GM21529 (cell line): Measurements from ENCODE around the gene PRRC1.

Experiments used
- ATAC-seq: cut with Tn5 transposase; IDR thresholded peaks from one replicate; pipeline ENCODE4 v1.9.1; 2021; ENCODE audit not compliant: unreplicated experiment

Gene PRRC1

GRCh38 chr5:127574852-127575679, 57.6 kb downstream of the PRRC1 start:
- ATAC-seq: no peak

GRCh38 chr5:127577458-127577857, 60.0 kb downstream of the PRRC1 start:
- ATAC-seq: peak; percentile 38

GRCh38 chr5:127580731-127581130, 63.3 kb downstream of the PRRC1 start:
- peak; percentile 48 for ATAC-seq

DNA sequence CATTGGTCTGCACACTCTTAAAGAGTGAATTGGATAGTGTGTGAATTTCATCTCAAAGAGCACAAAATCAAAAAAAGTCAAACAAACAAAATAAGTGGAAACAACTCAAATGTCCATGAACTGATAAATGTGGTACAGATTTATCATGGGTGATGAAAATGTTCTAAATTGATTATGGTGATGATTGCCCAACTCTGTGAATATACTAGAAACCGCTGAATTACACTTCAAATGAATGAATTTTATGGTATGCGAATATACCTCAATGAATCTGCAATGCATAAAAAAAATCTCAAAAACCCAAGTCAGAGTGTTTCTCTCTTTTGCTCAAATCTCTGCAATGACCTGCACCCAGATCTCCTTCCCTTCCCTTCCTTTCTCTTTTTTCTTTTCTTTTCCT, 64.0 kb downstream of the PRRC1 start:
- no peak for ATAC-seq

GRCh38 chr5:127582773-127583370, 65.4 kb downstream of the PRRC1 start:
- ATAC-seq: no peak

DNA sequence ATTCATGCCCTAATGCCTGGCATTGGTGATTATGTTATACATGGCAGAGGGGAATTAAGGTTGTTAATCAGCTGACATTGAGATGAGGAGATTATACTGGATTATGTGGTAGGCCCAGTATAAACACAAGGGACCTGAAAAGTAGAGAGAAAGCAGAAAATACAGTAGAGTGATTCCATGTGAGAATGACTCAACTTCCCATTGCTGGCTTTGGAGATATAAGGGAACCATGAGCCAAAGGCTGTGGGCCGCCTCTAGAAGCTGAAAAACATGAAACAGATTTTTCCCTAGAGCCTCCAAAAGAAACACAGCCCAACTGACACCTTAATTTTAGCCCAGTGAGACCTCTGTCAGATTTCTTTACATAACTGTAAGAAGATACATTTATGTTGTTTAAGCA, 66.4 kb downstream of the PRRC1 start:
- ATAC-seq: no peak

DNA sequence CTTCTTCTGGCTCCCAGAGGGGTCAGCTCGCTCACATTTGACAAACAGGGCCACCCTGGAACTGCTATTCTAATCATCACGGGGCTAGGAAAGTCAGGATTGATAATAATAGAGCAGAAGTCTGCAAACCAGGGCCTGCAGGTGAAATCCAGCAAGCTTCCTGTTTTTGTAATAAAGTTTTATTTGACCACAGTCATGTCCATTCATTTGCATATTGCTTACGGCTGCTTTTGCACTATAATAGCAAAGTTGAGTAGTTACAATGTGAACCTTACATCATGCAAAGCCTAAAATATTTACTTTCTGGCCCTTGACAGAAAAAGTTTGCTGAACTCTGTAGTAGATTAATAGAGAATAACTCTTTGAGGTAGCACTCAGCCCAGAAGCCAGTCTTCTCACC, 68.2 kb downstream of the PRRC1 start:
- ATAC-seq: peak; percentile 26

DNA sequence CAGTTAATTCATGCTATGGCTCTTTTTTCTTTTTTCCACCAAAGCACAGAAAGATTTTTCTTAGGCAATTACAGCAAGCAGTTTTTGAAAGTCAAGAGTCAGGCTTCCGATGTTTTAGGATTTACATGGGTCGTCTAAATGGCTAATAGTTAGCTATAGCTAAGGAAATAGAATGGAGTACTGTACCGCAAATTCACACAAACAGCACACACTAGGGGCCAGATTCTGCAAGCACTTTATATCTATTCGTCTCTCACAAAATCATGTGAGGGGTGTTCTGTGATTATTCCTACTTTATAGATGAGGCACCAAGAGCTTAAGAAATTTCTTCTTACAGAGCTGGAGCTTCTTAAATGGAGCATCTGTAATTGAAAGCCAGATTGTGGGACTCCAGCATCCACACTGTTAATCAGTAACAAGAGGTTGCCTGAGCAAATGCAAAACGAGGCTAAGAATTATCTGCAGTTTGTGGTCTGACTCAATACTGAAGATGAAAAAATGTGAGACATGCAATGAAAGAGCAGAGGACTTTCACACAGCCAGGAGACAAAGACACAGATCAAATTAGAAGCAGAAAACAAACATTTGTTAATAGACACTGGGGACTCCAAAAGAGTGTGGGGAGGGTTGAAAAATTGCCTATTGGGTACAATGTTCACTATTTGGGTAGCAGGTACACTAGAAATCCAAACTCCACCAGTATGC, 68.8 kb downstream of the PRRC1 start:
- peak; percentile 69 for ATAC-seq

DNA sequence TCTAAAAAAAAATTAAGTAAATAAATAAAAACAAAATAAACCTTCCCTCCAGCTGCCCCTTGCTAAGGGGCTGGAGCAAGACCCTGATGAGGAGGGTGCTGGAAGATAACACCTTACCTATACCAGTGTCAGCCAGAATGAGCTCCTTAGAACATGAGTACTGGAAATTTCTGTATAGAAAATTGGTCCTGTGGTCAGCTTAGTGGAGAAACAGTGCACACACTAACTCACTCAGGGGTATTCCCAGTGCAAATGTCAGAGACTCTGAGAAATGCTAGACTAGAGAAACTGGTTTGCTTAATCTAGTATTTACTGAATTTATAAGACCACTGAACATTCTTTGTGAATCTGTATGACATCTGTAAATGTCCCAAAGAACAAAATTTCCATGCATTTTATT, 69.4 kb downstream of the PRRC1 start:
- peak; percentile 49 for ATAC-seq

DNA sequence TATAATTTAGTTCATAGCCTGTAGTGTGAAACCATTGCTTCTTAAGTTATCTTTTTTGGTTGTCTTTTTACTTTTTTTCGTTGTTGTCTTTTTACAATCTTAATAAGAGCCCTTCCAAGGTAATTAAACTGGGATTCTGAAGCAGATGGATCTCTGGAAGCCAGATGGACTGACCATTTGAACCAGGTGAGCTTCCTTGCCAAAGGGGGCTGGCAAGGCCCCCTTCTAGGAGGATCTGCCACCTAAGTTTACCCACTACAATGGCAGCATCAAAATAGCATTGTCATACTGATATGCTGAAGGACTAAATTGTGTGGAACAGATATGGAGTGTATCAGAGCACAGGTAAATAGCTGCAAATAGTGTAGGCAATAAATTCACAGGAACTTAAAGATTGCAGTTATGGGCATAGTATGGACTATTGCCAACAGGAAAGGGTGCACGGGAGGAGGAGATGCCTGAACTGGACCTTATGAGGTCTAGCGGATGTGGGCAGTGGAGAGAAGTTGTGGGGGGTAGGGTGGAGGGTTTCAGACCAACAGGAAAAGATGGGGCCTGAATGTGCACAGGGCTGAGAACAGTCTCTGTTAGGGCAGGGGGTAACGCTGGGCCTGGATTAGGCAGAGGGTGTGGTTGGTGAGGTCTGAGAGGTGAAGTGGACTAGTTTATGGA, 69.9 kb downstream of the PRRC1 start:
- no peak for ATAC-seq

DNA sequence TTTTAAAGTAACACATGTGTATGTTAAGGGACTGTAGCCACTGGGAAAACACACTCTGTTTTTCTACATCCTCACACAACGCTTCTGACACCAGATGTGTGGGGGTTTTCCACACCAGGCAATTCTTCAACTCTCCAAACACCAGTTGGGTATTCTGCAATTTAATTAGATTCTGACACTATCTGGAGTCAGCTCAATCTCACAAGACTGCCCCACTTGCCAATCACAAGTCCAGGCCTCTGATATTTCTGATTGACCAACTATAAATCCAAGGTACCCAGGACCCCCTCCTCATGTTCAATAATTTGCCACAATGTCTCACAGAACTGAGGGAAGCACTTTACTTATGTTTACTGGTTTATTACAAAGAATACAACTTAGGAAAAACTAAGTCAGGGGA, 70.9 kb downstream of the PRRC1 start:
- no peak for ATAC-seq

GRCh38 chr5:127589309-127590030, 72.0 kb downstream of the PRRC1 start:
- no peak for ATAC-seq

DNA sequence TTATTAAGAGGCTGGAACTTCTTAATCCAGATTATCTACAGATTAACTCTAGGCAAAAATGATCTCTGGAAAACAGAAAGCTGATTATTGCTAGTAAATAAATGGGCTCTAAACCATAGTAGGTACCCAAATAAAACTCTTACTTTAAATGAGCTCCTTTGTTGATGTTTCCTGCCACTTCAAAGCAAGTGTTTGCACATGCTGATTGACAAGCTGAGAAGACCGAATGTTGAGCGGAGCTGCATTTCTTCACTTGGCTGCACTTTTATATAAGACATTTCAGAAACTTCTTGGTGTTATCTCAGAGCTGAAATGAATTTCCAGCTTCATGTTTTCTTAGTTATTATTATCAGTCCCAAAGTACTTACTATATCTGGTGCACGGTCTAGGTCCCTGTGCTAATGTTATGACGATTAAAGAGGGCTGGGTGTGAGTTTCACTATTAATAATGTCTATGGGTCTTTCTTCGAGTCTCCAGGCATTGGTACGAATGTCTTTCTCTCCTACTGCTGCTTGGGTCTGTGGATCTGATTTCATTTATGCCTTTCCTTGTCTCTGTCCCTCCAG, 72.8 kb downstream of the PRRC1 start:
- peak; percentile 42 for ATAC-seq

GRCh38 chr5:127595484-127596368, 78.3 kb downstream of the PRRC1 start:
- no peak for ATAC-seq

GRCh38 chr5:127596501-127596900, 79.1 kb downstream of the PRRC1 start:
- ATAC-seq: no peak

DNA sequence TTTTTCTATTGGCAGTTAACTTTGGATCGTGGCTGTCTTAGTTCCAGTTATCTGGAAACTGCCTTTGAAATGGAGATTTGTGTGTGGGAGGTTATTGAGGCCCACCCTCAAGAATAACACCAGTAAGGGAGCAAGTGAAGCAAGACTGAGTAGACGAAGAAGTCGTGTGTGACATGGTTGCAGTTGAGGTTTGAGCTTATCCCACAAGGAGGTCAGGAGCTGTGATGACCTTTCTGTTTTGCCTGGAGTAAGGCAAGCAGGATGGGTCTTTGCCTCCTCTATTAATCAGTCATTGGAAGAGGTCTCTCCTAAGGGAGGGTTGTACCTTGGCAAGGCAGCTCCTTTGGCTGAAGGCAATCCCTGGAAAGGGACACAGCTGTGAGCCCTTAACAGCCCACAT, 81.9 kb downstream of the PRRC1 start:
- ATAC-seq: no peak

GRCh38 chr5:127599847-127600246, 82.4 kb downstream of the PRRC1 start:
- no peak for ATAC-seq

GRCh38 chr5:127601111-127601510, 83.7 kb downstream of the PRRC1 start:
- ATAC-seq: no peak

- ATAC-seq: no peak
Observed at GRCh38 chr5:127601601-127602000, 84.2 kb downstream of the PRRC1 start.

DNA sequence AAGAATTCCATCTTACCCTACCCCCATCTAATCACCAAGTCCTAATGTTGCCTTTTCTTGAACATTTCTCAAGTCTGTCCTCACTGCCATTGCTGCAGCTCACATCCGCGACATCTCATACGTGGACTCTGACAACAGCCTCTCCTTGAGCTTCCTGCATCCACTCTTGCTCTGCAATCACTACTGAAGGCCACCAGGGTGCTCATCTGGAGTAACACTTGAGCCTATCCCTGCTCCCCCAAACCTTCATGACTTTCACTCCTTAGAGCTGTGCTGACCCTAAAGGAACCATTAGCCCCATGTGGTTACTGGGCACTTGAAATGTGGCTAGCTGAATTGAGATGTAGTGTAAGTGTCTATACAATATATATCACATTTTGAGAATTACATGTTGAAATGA, 85.0 kb downstream of the PRRC1 start:
- ATAC-seq: no peak
